HG03196 (cell line): ENCODE measurements around the gene DIO3.
"Not testable (repeated sequence)": the region's sequence is repeated elsewhere in the genome, so short reads cannot be mapped to it uniquely, and the experiment has no call there.

Experiments
- ATAC-seq: cut with Tn5 transposase; IDR thresholded peaks from one replicate; pipeline ENCODE4 v1.9.1; 2021; ENCODE audit not compliant: unreplicated experiment

Gene DIO3

GRCh38 chr14:101540481-101541462, 20.5 kb upstream of the DIO3 start:
- no peak for ATAC-seq

GRCh38 chr14:101542391-101542790, 18.9 kb upstream of the DIO3 start:
- no peak for ATAC-seq

DNA sequence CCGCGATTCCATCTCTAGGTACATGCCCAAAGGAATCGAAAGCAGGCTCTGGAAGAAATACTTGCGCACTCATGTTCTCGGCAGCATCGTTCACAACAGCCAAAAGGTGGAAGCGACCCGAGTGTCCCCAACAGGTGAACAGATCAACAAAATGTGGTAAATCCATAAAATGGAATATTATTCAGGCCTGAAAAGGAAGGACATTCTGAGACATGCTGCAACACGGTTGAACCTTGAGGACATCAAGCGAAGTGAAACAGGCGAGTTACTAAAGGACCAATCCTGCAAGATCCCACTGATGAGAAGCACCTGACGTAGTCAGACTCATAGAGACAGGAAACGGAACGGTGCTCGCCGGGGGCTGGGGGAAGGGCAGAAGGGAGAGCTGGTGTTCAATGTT, 17.5 kb upstream of the DIO3 start:
- no peak for ATAC-seq

GRCh38 chr14:101544550-101544949, 16.7 kb upstream of the DIO3 start:
- ATAC-seq: no peak

- ATAC-seq: no peak
Measured at GRCh38 chr14:101546706-101547105, 14.6 kb upstream of the DIO3 start.

DNA sequence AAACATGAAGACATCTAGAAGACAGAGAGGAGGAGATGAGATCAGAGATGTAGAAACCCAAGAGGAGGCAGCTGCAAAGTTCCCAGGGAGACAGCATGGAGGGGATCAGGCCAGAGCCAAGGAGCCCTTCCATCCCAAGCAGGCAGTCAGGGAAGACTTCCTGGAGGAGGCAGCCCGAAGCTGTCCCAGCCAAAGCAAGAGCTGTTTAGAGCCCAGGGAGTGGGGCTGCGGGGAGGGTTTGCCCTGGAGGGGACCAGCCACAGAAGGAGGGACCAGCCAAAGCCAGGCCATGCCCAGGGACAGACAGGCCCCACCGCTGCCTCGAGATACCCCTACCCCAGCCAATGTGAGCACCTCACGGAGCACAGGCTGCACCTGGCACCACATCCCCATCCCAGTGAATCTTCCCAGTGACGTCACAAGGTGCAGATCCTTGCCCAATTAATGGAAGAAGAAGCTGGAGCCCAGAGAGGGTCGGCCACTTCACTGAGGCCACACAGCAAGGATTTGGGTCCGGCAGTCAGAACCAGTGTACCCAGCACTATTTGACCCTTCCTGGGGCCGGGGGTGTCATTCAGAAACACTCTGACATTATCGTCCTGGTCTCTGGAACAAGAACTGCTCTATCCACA, 14.1 kb upstream of the DIO3 start:
- ATAC-seq: no peak

GRCh38 chr14:101547961-101548669, 13.2 kb upstream of the DIO3 start:
- no peak for ATAC-seq

DNA sequence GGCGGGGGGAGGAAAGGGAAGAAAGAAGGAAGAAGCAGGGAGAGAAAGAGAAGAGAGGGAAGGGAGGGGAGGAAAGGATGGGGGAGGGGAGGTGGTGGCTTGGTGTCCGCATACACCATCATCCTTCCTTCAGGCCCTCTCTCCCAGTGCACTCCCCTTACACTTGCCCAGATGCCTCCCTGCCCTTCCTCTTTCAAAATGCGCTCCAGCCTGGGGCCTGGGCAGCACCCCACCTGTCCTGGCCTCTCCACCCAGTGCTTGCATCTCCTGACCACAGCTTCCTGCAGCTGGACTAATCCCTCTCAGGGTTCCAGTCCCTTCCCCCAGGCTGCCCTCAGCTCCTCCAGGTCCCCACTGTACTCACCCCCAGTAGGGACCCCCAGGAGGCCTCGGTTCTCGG, 12.6 kb upstream of the DIO3 start:
- ATAC-seq: no peak

DNA sequence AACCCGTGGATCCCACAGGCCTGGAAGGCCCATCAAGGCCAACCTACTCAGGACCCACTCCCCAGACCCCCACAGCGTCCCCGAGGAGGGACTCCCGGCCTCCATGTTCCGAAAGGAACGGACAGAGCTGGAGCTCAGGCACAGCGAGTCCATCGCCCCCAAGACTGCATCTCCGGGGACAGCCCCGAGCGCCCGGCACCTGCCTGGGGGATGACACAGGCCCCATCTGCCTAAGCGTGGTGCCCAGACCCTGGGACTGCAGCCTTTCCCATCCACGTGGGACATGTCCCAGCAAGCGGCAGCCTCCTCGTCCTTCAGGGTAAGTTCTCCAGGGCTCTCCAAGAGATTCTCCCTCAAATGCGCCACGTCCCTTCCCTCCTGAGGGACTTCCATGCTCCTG, 12.1 kb upstream of the DIO3 start:
- ATAC-seq: no peak

DNA sequence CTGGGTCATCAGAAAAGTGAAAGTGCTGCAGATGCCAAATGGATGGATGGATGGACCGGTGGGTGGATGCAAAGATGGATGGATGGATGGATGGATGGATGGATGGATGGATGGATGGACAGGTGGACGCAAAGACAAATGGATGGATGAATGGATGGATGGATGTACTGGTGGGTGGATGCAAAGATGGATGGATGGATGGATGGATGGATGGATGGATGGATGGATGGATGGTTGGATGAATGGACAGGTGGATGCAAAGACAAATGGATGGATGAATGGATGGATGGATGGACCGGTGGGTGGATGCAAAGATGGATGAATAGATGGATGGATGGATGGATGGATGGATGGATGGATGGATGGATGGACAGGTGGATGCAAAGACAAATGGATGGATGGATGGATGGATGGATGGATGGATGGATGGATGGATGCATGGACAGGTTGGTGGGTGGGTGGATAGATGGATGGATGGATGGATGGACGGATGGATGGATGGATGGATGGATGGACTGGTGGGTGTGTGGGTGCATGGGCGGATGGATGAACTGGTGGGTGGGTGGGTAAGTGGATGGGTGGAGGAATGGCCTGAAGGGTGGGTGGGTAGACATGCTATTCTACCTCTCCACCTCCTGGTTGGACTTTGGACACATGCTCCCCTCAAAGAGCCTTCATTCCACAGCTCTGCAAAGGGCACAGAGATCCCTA, 10.9 kb upstream of the DIO3 start:
- ATAC-seq: not testable (repeated sequence)

GRCh38 chr14:101551729-101552595, 9.3 kb upstream of the DIO3 start:
- ATAC-seq: no peak

GRCh38 chr14:101552786-101553231, 8.5 kb upstream of the DIO3 start:
- ATAC-seq: no peak

- ATAC-seq: no peak
Measured at GRCh38 chr14:101553393-101553792, 7.9 kb upstream of the DIO3 start.

GRCh38 chr14:101553931-101554330, 7.4 kb upstream of the DIO3 start:
- no peak for ATAC-seq

GRCh38 chr14:101554991-101555668, 6.2 kb upstream of the DIO3 start:
- ATAC-seq: no peak

DNA sequence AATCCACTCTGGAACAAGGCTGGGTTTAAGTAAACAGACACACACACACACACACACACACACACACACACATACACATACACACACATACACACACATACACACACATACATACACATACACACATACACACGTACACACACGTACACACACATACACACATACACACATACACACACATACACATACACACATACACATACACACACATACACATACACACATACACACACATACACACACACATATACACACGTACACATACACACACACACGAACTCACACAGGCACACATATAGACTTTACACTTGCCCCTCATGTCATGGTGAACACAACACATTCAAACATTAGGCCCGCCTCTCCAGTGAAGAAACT, 5.6 kb upstream of the DIO3 start:
- ATAC-seq: not testable (repeated sequence)

DNA sequence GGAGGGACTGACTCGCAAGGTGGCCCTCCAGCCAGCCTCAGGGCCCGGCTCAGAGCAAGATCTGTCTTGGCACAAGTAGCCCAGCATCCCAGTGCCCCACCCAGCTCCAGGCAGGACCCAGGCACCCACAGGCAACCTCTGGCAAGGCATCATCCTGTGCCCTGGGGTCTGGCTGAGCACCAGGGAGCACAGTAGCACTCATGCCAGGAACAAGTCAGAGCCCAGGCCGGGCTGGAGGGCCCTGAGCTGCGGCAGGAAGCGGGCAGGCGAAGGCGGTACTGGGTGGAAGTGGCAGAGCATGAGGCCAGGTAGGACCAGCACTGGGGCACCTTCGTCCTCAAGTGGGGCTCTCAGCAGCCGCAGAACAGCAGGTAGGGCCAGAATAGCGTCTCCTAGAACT, 5.2 kb upstream of the DIO3 start:
- no peak for ATAC-seq

GRCh38 chr14:101556566-101557320, 4.6 kb upstream of the DIO3 start:
- ATAC-seq: no peak

- no peak for ATAC-seq
Measured at GRCh38 chr14:101557321-101557695, 4.0 kb upstream of the DIO3 start.
